Stomach (tissue), 4 donors: ENCODE results near the gene RXRG.

Experiments
- CTCF ChIP-seq, 7 experiments: fragments of 450-650 bp in 4 of 7; fragments of 200-600 bp in 3 of 7; sonication (generic) in 3 of 7; IDR thresholded peaks; one replicate each; pipeline ENCODE4 v1.5.1; 2016 to 2019; ENCODE audit warnings: antibody characterized with exemption in 7 of 7, control low read depth in 2 of 7, mild to moderate bottlenecking in 1 of 7
- POLR2AphosphoS5 ChIP-seq, 3 donors: sonication (generic); formaldehyde crosslinking; IDR thresholded peaks; one replicate each; pipeline ENCODE4 v1.6.1; 2016; ENCODE audit warnings: antibody characterized with exemption in 3 of 3

- TF ChIP-seq POLR2AphosphoS5 (IDR thresholded peaks at IDR 0.05) (no peak), CTCF (IDR thresholded peaks at IDR 0.05) (no peak)
Measured at GRCh38 chr1:165426745-165427144, 18.2 kb downstream of the RXRG start.
